ENCODE results near the gene FSTL4.

DNA sequence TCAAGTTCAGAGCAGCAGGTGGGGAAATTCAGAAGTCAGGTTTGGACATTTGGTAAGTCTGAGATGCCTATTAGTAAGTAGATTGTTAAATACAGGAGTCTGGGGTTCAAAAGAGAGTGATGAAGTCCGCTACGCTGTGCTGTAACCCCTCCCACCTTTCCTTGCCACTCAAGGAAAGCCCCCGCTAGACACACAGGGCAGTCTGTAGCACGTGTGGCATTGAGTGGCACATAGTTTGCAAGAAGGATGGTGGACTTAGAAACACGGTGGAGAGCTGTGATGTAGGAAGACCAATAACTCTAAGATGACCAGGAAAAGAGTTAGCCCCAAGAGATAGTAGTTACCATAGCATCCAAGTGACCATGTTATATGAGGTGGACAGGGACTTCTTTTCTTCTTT is 44.7 kb upstream of the FSTL4 start:
- TF ChIP-seq CTCF (IDR thresholded peaks at IDR 0.05) (no peak), ZFX (IDR thresholded peaks at IDR 0.05; ENCODE audit: borderline replicate concordance) (no peak)
